Adrenal gland (tissue), 5 donors: ENCODE results near the gene PKNOX2.

Experiments used
- CTCF ChIP-seq, 6 experiments: fragments of 450-650 bp in 4 of 6; fragments of 200-600 bp in 2 of 6; sonication (generic) in 1 of 6; IDR thresholded peaks; 1 replicate in 5 of 6; 2 replicates in 1 of 6; pipeline versions ENCODE4 v1.5.1 to v1.8.0; 2016 to 2021; ENCODE audit warnings: antibody characterized with exemption in 6 of 6, mild to moderate bottlenecking in 2 of 6, moderate library complexity in 1 of 6
- POLR2A ChIP-seq, 2 donors: fragments of 450-650 bp; IDR thresholded peaks; one replicate each; pipeline ENCODE4 v1.6.1; 2017; ENCODE audit warnings: antibody characterized with exemption in 2 of 2, mild to moderate bottlenecking in 2 of 2, moderate library complexity in 1 of 2
- donor health status: DM: no; HTN: no; CAD: no.

GRCh38 chr11:125139778-125140177 is 24.8 kb upstream of the PKNOX2 start:
- no peak for TF ChIP-seq POLR2A (IDR thresholded peaks at IDR 0.05)
- TF ChIP-seq CTCF (IDR thresholded peaks at IDR 0.05), result no peak
